NT2/D1 (cell line): ENCODE measurements around the gene PLEKHJ1.
A peak's percentile ranks its signal among the peaks of the same experiment; 100 is the strongest.

ENCODE experiments used
- DNase-seq: peaks from one replicate; pipeline ENCODE4 v3.0.0-alpha.2; 2011; ENCODE audit warnings: low read depth, low spot score
- H3K27me3 ChIP-seq: 2 replicates; pipeline ENCODE4 v1.6.0; 2011; ENCODE audit warnings: mild to moderate bottlenecking; ENCODE audit not compliant: insufficient read length, insufficient read depth
- H3K36me3 ChIP-seq: 2 replicates; pipeline ENCODE4 v1.6.1; 2011; ENCODE audit warnings: mild to moderate bottlenecking, low read length, mixed read lengths; ENCODE audit not compliant: insufficient read depth, insufficient read length
- H3K4me1 ChIP-seq: 2 replicates; pipeline ENCODE4 v1.5.1; 2011; ENCODE audit not compliant: insufficient read depth, insufficient read length
- H3K4me3 ChIP-seq: 2 replicates; pipeline ENCODE4 v1.5.1; 2011; ENCODE audit warnings: low read depth; ENCODE audit not compliant: insufficient read length
- H3K9ac ChIP-seq: 2 replicates; pipeline ENCODE4 v1.6.0; 2011; ENCODE audit warnings: low read depth; ENCODE audit not compliant: insufficient read length
- H3K9me3 ChIP-seq: 2 replicates; pipeline ENCODE4 v1.5.1; 2011; ENCODE audit warnings: mild to moderate bottlenecking, low read length; ENCODE audit not compliant: insufficient read depth
- SUZ12 ChIP-seq: IDR thresholded peaks from 2 replicates; pipeline ENCODE4 v1.6.1; 2011; ENCODE audit not compliant: insufficient read length, insufficient read depth; ENCODE audit errors: extremely low read depth
- YY1 ChIP-seq: IDR thresholded peaks from 2 replicates; pipeline ENCODE4 v1.6.1; 2011; ENCODE audit not compliant: insufficient read length, insufficient read depth
- ZNF274 ChIP-seq: IDR thresholded peaks from 2 replicates; pipeline ENCODE4 v1.6.1; 2011; ENCODE audit warnings: mild to moderate bottlenecking, low read depth, low read length

The PLEKHJ1 gene

GRCh38 chr19:2188708-2189385 is 47.3 kb downstream of the PLEKHJ1 start:
- H3K4me3 ChIP-seq = no peak overlapping the region
- TF ChIP-seq SUZ12 (no peak), ZNF274 (no peak), YY1 (no peak)
- H3K9me3 ChIP-seq = no peaks in the 10 kb centered on the region
- DNase-seq = no peak
- H3K9ac ChIP-seq = no peak overlapping the region
- peaks cover 79% of the 10 kb centered on the region for H3K36me3 ChIP-seq
- peaks cover 38% of the 10 kb centered on the region for H3K4me1 ChIP-seq
- no peaks in the 10 kb centered on the region for H3K27me3 ChIP-seq

GRCh38 chr19:2187159-2187558 is 49.0 kb downstream of the PLEKHJ1 start:
- Histone ChIP-seq H3K27me3 (no peaks in the 10 kb centered on the region), H3K9me3 (no peaks in the 10 kb centered on the region), H3K4me1 (peaks cover 47% of the 10 kb centered on the region), H3K4me3 (no peak overlapping the region), H3K36me3 (peaks cover 79% of the 10 kb centered on the region), H3K9ac (peak overlapping the region; percentile 5)
- TF ChIP-seq ZNF274 = no peak
- no peak for TF ChIP-seq YY1
- no peak for TF ChIP-seq SUZ12
- DNase-seq = no peak

GRCh38 chr19:2186071-2186846 is 49.9 kb downstream of the PLEKHJ1 start:
- H3K4me3 ChIP-seq = no peak overlapping the region
- H3K4me1 ChIP-seq = peaks cover 49% of the 10 kb centered on the region
- DNase-seq = peak; percentile 50
- H3K9ac ChIP-seq = peak overlapping the region; percentile 42
- no peaks in the 10 kb centered on the region for H3K9me3 ChIP-seq
- peaks cover 73% of the 10 kb centered on the region for H3K36me3 ChIP-seq
- TF ChIP-seq SUZ12 (no peak), YY1 (no peak), ZNF274 (no peak)
- no peaks in the 10 kb centered on the region for H3K27me3 ChIP-seq

GRCh38 chr19:2185734-2186070 is 50.4 kb downstream of the PLEKHJ1 start:
- Histone ChIP-seq H3K27me3 (no peaks in the 10 kb centered on the region), H3K4me3 (no peak overlapping the region), H3K36me3 (peaks cover 73% of the 10 kb centered on the region), H3K4me1 (peaks cover 55% of the 10 kb centered on the region), H3K9ac (peak overlapping the region; percentile 42), H3K9me3 (no peaks in the 10 kb centered on the region)
- no peak for TF ChIP-seq YY1
- no peak for TF ChIP-seq SUZ12
- TF ChIP-seq ZNF274 = no peak
- DNase-seq = no peak

GRCh38 chr19:2184422-2184975 is 51.6 kb downstream of the PLEKHJ1 start:
- Histone ChIP-seq H3K9me3 (no peaks in the 10 kb centered on the region), H3K4me3 (no peak overlapping the region), H3K9ac (no peak overlapping the region), H3K4me1 (peaks cover 51% of the 10 kb centered on the region), H3K27me3 (no peaks in the 10 kb centered on the region), H3K36me3 (peaks cover 66% of the 10 kb centered on the region)
- no peak for DNase-seq
- TF ChIP-seq SUZ12 (no peak), ZNF274 (no peak), YY1 (no peak)
